Glomerular visceral epithelial cell (primary cell): ENCODE data around the gene SCGB1D2.

Experiments used
- DNase-seq: peaks from one replicate; pipeline ENCODE4 v3.0.0-alpha.2; 2016; ENCODE audit errors: extremely low spot score

The SCGB1D2 gene

GRCh38 chr11:62260261-62260953 is 18.4 kb downstream of the SCGB1D2 start:
- DNase-seq, result no peak

- no peak for DNase-seq
Observed at GRCh38 chr11:62264004-62264403, 22.0 kb downstream of the SCGB1D2 start.

GRCh38 chr11:62266558-62266957 is 24.5 kb downstream of the SCGB1D2 start:
- DNase-seq, result no peak

GRCh38 chr11:62267050-62267449 is 25.0 kb downstream of the SCGB1D2 start:
- DNase-seq, result no peak

- no peak for DNase-seq
Observed at GRCh38 chr11:62267576-62267975, 25.5 kb downstream of the SCGB1D2 start.

GRCh38 chr11:62269654-62270278 is 27.7 kb downstream of the SCGB1D2 start, which contains the start of gene SCGB2A2:
Gene SCGB2A2, plus strand, starts transcription at chr11:62270158. Its CDS starts 59 bp downstream, at chr11:62270217.
- DNase-seq, result no peak

GRCh38 chr11:62273284-62273683 is 31.2 kb downstream of the SCGB1D2 start:
- DNase-seq, result no peak

- DNase-seq, result no peak
Observed at GRCh38 chr11:62273789-62274275, 31.8 kb downstream of the SCGB1D2 start.

- no peak for DNase-seq
Observed at GRCh38 chr11:62280452-62280851, 38.4 kb downstream of the SCGB1D2 start.
